ENCODE measurements around the gene KRT80.

DNA sequence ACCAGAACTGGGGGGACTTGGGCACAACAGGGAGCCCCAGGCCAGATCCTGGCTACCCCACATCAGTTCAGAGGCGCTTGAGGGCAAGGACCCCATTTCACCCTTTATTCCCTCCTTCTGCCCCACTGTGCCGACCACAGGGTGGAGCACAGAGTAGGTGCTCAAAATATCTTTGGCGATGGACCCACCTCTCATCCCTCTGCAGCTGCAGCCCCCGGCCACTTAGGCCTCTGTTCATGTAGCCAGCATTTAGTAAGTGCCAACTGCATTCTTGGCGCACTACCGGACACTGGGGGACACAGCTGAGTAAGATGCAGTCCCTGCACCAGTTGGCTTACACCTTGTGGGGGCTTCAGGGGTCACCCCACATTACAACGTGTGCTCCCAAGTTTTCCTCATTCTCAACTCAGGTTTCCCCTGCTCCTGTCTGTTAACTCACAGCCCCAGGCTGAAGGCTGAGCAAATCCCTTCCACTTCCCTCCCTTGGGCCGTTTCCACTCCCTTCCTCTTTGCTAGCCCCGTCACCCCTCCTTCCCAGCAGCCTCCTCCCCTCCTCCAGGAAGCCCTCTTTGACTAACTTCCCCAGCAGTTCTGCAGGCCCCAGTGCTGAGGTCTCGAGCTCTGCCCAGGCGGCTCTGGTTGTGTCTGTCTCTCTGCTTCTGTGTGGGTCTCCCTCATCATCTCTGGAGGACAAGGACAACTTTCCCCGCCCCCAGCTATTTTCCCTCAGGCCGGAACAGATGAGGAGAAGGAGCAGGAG lies 26.5 kb downstream of the KRT80 start:
- TF ChIP-seq POLR2A (IDR thresholded peaks at IDR 0.05; ENCODE audit: low read length) (no peak), GATA1 (IDR thresholded peaks at IDR 0.05; ENCODE audit: low read depth, low read length) (no peak)

All from erythroblast (primary cell).